Sigmoid colon (tissue), 4 donors: ENCODE results near the gene LPP.

ENCODE experiments used
- POLR2A ChIP-seq, 2 donors: fragments of 450-650 bp; IDR thresholded peaks; one replicate each; pipeline ENCODE4 v1.6.1; 2016; ENCODE audit warnings: antibody characterized with exemption in 2 of 2, mild to moderate bottlenecking in 2 of 2, moderate library complexity in 2 of 2
- POLR2AphosphoS5 ChIP-seq, 4 donors: sonication (generic); formaldehyde crosslinking; IDR thresholded peaks; one replicate each; pipeline ENCODE4 v1.6.1; 2017; ENCODE audit warnings: antibody characterized with exemption in 4 of 4

GRCh38 chr3:188931036-188931435 lies 777.1 kb downstream of the LPP start:
- TF ChIP-seq POLR2A (IDR thresholded peaks at IDR 0.05) (no peak), POLR2AphosphoS5 (IDR thresholded peaks at IDR 0.05) (no peak)
